GM12892 (cell line): ENCODE results near the gene ETNPPL.

Source experiments
- DNase-seq: peaks from one replicate; pipeline ENCODE4 v3.0.0; 2011; ENCODE audit not compliant: insufficient read length
- FAIRE-seq: peaks from 2 replicates; lab custom pipeline; 2011; peaks lifted over from hg19 to GRCh38; lab: Jason Lieb, UNC
- POLR2A ChIP-seq: IDR thresholded peaks from 2 replicates; pipeline ENCODE4 v1.6.1; 2011; ENCODE audit warnings: low read depth, low read length, control low read depth
- POLR2AphosphoS5 ChIP-seq: IDR thresholded peaks from 2 replicates; pipeline ENCODE4 v1.6.1; 2011; ENCODE audit warnings: low read depth, low read length, control low read depth
- TAF1 ChIP-seq: IDR thresholded peaks from 2 replicates; pipeline ENCODE4 v1.6.1; 2011; ENCODE audit warnings: low read depth, mild to moderate bottlenecking, control low read depth, low read length, borderline replicate concordance

The ETNPPL gene

GRCh38 chr4:108786351-108786750 is 23.5 kb upstream of the ETNPPL start:
- TF ChIP-seq TAF1 (no peak), POLR2A (no peak), POLR2AphosphoS5 (no peak)
- FAIRE-seq, result no peak
- no peak for DNase-seq

- no peak for FAIRE-seq
- TF ChIP-seq POLR2AphosphoS5 (no peak), TAF1 (no peak), POLR2A (no peak)
- no peak for DNase-seq
Measured at GRCh38 chr4:108783665-108784463, 21.0 kb upstream of the ETNPPL start.

- FAIRE-seq (no peak), DNase-seq (no peak)
- no peak for TF ChIP-seq POLR2AphosphoS5
- TF ChIP-seq POLR2A, result no peak
- TF ChIP-seq TAF1, result no peak
Measured at GRCh38 chr4:108779958-108780357, 17.1 kb upstream of the ETNPPL start.

- TF ChIP-seq POLR2A (no peak), POLR2AphosphoS5 (no peak), TAF1 (no peak)
- DNase-seq (no peak), FAIRE-seq (no peak)
Measured at GRCh38 chr4:108777388-108777787, 14.5 kb upstream of the ETNPPL start.

GRCh38 chr4:108775921-108776320 is 13.1 kb upstream of the ETNPPL start:
- no peak for DNase-seq
- TF ChIP-seq POLR2AphosphoS5 (no peak), TAF1 (no peak), POLR2A (no peak)
- no peak for FAIRE-seq

- DNase-seq (no peak), FAIRE-seq (no peak)
- TF ChIP-seq POLR2AphosphoS5 (no peak), TAF1 (no peak), POLR2A (no peak)
Measured at GRCh38 chr4:108774809-108775530, 12.1 kb upstream of the ETNPPL start.

- no peak for DNase-seq
- TF ChIP-seq POLR2A (no peak), POLR2AphosphoS5 (no peak), TAF1 (no peak)
- no peak for FAIRE-seq
Measured at GRCh38 chr4:108772402-108772801, 9.5 kb upstream of the ETNPPL start.

- FAIRE-seq (no peak), DNase-seq (no peak)
- no peak for TF ChIP-seq TAF1
- TF ChIP-seq POLR2AphosphoS5, result no peak
- no peak for TF ChIP-seq POLR2A
Measured at GRCh38 chr4:108766058-108766457, 3.2 kb upstream of the ETNPPL start.

GRCh38 chr4:108763986-108764385 is 1.1 kb upstream of the ETNPPL start:
- DNase-seq (no peak), FAIRE-seq (no peak)
- TF ChIP-seq TAF1 (no peak), POLR2A (no peak), POLR2AphosphoS5 (no peak)

GRCh38 chr4:108763226-108763593 is 357 bp upstream of the ETNPPL start:
- TF ChIP-seq POLR2A, result no peak
- no peak for TF ChIP-seq POLR2AphosphoS5
- TF ChIP-seq TAF1, result no peak
- DNase-seq (no peak), FAIRE-seq (no peak)

- DNase-seq (no peak), FAIRE-seq (no peak)
- no peak for TF ChIP-seq POLR2A
- TF ChIP-seq POLR2AphosphoS5, result no peak
- no peak for TF ChIP-seq TAF1
Measured at GRCh38 chr4:108758498-108758897, 4.4 kb downstream of the ETNPPL start.

- DNase-seq (no peak), FAIRE-seq (no peak)
- TF ChIP-seq POLR2A (no peak), TAF1 (no peak), POLR2AphosphoS5 (no peak)
Measured at GRCh38 chr4:108754327-108754726, 8.5 kb downstream of the ETNPPL start.
